HG03460 (cell line): ENCODE results near the gene STK32B.

Experiments
- ATAC-seq: cut with Tn5 transposase; IDR thresholded peaks from one replicate; pipeline ENCODE4 v1.9.1; 2021; ENCODE audit not compliant: unreplicated experiment

STK32B gene

DNA sequence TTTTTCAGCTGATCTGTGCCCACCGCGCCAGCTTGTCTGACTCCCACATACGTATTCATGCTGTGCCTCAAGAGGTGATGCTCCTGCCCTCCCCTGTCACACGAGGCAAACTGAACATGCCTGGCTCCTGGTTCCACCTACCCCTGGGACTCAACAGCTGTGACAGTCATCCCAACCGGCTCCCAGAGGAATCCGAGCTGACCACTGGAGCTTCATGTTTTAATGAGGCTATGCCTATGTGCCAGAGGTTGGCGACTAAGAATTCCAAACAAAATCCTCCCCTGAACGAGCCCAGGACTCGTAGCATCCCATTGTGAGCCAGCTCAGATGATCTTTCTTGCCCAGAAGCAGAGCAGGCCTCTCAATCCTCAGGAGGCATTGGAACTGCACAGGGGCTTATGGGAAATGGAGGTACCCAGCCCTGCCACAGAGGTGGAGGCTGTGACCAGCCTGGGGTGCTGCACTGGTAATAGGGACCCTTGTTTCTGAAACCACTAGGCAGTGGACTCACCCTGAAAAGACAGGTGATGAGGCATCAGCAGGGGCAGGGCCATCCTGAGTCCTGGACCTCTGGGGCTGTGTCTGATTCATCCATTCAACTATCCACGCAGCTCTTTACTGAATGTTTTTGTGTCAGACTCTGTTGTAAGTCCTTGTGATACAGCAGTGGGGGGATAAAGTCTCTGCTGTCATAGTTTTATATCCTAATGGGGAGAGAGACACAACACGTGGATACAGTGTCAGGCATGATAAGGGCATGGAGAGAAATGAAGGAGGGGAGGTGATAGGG lies 332.1 kb downstream of the STK32B start:
- ATAC-seq = no peak

DNA sequence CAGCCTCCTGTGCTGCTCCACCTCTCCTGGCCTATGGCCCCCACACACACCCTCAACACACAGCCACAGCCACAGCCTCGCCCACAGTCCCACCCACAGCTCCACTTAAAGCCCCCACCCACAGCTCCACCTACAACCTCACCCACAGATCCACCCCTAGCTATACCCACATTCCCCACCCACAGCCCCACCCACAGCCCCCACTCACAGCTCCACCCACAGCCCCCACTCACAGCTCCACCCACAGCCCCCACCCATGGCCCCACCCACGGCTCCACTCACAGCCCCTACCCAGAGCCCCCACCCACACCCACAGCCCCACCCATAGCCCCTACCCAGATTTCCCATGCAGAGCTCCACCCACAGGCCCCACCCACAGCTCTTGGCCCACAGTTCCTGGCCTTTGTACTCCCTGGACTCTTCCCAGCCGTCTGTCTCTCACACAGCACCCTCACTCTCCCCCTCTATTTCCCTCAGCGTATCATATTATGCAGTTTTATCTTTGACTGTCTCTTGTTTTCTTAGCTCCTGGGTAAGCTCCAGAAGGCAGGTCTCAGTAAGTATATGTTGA lies 334.5 kb downstream of the STK32B start:
- no peak for ATAC-seq

DNA sequence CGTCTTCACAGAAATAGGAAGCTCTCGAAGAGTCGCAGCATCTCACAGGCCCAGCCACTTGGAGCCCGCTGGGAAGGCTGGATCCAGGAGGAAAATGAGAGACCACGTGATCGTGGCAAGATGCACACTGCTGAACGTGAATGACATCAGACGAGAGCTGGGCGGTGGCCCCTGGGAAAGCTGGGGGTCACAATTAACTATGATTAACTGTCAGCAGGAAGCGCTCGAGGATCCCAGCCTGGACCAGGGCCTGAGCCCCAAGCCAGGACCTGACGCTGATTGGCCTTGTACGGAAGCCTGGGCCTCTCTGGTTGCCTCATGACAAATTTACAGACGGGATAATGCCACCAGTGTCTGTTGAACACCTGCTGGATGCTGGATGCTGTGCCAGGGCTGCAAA lies 335.6 kb downstream of the STK32B start:
- ATAC-seq = no peak

DNA sequence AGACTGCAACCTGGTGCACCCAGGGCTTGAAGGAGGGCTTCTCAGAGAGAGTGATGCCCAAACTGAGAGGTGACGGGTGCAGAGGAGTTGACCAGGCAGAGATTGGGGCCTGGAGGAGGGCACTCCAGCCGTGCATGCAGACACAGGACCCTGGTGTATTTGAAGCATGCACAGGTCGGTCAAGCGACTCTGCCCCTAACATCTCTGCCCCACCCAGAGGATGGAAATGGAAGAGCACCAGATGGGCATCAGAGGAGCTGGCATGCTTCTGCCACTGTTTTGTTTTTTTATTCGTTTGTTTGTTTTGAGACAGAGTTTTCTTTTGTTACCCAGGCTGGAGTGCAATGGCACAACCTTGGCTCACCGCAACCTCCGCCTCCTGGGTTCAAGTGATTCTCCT lies 336.2 kb downstream of the STK32B start:
- ATAC-seq = no peak

DNA sequence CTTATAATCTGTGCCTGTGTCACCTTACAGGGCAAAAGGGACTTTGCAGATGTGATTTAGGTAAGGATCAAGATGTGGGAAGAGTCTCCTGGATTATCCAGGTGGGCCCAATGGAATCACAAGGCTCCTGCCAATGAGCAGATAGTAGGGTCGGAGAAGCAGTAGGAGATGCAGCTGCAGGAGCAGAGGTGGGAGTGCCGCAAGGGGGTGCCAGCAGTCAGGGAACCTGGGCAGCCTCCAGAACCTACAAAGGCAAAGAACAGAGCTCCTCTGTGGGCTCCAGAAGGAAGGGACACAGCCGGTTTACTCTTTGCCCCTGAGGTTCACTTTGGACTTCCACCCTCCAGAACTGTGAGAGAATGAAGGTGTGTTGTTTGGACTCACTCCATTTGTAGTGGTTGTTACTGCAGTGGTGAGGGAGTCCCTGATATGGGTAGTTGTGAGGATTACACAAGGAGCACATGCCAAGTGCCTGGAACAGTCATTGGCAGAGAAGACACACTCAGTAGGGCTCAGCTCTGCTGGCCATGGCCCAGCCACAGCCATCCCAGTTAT lies 338.6 kb downstream of the STK32B start:
- no peak for ATAC-seq

DNA sequence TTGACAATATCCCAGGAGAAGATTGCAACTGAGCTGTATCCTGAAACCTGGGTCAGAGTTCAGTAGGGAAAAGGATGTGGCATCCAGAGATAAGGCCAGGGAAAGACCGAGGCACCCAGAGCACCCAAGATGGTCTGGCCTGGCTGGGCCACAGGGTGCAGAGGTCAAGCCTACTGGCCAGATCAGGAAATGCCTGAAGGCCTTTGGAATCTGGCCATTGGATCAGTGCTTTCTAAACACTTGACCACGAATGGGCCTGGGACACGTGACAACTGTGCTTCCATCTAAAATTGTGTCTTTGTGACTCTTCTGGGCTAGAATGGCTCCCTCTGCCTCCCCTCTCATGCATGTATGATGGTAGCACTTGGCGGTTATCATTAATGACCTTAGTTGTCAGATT lies 340.2 kb downstream of the STK32B start:
- no peak for ATAC-seq

DNA sequence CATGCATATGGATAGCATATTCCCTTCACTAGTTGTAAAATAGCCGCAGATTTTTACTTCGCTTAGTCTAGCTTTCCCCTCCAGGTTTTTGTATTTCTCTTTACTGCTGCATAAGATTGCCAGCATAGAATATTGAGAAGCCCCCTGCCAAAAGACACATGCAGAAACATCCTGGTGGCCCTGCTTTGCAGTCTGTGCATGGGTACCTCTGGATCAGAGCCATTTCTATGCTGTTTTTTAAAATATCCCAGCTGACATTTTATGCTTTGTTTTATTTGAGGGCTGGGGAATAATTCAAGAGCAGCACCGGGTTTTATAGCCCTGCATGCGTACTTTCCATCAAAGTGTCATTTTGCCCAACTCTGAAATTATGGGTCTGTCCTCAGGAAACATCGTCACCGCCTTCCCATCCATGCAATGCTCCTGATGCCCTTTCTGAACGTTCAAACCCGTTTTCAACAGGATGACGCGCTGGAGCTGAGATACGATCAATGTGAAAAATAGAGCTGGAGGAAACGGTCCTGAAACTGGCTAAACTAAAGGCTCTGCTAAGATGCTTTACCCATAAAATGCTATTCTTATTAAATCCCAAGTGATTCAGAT lies 342.7 kb downstream of the STK32B start:
- ATAC-seq = no peak

DNA sequence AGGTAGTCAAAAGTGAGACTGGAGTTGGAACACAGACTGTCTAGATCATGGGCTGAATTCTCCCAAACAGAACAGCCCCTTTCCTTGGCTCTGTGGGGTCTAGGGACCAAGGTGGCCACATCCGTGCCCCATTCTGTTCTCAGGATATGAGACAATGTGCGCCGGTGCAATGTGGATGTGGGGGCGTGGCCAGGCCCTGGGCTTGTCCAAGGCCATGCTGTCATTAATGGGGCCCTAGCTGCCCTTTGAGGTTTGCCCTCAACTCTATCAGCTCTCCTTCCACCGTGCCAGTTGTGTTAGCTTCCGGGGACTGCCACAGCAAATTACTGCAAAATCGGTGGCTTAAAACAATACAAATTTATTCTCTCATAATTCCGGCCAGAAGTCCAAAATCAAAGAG lies 344.5 kb downstream of the STK32B start:
- no peak for ATAC-seq

DNA sequence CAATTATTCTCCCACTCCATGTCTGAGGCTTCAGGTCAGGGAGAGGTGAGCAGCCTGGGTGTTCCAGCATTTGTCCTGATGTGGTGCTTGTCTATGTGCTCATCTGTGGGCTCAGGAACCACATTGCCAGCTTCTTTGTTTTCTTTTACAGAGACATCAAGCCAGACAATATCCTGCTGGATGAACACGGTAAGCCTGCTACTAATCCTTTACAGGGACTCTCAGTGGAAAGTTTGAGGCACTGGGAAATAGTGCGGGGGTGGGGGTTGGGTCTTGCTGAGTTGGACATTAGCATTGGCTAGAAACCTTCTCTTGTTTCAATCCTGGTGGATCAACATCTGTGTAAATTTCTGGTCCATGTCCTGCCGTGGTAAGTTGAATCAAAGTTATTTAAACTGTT lies 346.8 kb downstream of the STK32B start:
- ATAC-seq = no peak

DNA sequence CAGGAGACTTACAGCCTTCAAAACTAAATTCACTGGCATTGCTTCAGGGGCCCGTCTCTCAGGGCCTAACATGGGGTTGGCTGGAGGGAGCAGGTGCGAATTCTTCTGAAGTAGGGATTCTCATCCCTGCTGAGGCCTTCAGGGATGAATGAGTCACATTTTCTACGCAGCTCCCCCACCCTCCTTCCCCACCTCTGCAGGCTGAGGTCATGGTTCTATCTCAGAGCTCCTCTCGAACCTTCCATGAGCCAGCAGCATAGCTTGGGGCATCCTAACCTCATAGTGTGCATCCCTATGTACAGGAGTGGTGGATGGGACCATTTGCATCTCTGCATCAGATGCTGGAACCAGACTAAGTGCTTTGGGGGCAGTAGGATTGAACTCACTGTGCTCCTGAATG lies 347.8 kb downstream of the STK32B start:
- no peak for ATAC-seq

DNA sequence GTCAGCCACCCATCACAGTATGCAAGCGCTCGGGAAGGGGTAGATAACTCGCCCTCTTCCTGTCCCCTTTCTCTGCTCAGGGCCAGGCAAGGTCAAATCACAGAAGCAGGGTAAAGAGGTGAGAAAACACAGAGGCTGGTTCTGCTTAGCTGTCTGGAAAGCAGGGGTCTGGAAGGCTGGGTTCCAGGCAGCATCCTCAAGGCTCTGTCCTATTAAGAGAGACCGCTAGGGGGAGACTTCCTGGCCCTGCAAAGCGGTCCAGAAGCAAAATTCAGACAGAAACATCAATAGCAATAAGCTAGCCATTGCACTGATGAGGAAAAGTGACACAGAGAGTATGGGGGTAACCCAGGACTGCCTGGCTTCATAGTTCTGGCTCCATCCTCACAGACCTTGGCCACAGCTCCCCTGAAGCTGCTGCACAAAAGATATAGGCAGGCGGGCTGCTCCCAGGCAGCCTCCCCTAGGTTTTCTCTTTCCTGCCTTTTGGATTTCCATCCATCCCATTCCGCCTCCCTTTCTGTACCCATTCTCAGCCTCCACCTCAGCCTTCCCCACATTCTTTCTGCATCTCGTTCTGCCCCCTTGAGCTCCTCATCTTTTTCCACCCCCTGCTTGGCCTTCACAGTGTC lies 348.6 kb downstream of the STK32B start:
- ATAC-seq = no peak

DNA sequence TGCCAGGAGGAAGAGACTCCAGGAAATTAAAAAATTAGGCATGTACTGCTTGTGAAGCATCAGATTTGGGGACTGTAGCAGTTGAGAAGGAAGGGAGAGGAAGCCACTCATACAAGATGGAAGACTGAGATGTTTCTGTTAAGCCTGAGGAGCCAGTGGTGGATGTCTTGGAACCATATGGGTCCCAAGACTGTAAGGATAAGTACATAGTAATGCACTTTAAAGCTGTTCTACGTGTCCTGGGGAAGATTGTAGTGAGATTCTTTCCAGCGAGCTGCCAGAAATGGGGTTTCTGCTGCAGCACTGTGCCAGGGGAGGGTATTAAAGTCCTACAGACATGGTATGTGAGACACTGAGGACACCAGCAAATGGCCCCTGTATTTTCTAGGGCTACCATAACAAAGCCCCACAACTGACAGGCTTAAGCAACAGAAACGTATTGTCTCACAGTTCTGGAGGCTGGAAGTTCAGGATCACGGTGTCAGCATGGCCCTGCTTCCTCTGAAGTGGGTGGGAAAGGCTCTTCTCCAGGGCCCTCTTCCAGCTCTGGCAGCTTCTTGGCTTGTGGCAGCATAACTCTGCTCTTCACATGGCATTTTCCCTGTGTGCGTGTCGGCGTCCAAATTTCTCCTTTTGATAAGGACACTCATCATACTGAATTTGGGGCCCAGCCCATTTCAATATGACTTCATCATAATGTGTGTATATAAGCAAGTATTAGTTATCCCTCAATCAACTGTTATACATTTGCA lies 352.6 kb downstream of the STK32B start:
- ATAC-seq = no peak

DNA sequence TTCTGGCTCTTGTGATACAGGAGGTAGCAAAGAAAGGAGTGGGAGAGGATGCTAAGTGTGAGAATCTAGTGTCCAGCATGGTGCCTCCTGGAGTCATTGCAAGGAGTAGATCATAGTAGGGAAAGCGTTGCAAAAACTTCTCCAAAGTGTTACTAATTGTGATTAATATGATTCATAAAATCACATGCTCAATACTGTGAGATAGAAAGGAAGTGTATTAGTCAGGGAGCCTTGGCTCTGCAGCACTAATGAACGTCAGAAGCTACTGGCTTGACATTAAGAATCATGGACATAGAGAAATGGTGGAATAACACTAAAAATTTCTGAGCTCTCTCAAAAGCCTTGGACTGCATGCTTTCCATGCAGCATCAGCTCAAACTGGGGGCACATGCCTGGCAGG lies 358.0 kb downstream of the STK32B start:
- ATAC-seq = no peak

DNA sequence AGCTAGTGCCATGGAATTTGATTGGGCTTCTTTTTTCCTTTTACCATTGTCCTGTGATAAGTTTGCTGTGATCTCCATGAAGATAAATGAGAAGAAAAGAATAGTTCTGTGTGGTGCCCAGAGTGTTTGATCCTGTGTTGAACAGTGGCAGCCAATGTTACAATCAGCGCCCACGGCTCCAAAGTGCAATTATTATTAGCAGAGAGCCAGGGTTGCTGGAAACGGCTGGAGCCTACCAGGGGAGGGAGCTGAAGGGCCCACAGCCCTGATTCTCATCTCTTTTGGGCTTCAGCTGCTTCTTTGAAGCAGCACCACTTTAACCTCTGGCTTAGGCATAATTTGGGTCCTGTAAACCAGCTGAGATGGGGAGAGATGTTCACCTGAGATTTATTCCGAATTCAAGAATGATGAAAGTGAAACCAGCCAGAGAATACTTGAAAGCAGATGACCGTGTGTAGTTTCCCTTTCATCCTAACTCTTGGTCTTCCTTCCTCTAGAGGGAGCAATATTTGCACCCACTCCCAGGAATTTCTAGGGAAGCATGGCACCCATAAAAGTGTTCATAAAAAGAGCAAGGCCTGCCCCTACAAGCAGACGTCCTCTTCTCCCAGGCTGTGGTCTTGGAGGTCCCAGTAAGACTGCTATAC lies 358.8 kb downstream of the STK32B start:
- ATAC-seq = no peak

DNA sequence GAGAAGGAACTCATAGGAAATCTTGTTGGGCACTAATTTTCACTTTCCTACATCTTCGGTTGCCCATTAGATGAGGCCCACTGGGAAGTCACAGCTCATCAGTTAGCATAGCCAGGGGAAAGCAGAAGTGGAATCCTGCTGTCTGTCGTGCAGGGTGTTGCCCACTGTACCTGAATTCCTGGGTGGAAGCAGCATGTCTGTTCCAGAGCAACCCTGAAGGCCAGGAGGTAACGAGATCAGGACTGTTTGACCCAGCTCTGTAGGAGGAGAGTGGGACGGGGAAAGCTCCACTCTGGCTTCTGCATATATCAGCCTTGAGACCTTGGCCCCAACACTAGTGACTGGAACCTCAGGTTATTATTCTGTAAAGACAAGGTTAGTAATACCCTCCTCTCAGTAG lies 361.0 kb downstream of the STK32B start:
- no peak for ATAC-seq

DNA sequence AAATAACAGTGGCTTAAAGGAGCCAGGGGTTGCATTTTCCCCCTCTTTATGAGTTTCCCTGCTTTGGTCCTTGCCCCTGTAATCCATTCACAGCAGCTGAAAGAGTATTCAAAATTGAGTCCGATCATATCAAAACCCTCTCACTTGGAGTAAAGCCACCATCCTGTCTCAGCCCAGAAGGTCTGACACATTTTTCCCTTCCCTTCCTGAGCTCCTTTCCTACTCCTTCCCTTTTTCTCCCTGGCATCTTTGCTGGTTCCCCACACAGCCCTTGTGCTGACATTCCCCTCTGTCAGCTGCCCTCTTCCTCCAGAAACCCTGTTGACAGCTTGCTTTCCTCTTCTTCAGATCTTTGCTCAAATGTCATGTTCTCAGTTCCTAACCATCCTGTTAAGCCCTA lies 361.5 kb downstream of the STK32B start:
- ATAC-seq = no peak

DNA sequence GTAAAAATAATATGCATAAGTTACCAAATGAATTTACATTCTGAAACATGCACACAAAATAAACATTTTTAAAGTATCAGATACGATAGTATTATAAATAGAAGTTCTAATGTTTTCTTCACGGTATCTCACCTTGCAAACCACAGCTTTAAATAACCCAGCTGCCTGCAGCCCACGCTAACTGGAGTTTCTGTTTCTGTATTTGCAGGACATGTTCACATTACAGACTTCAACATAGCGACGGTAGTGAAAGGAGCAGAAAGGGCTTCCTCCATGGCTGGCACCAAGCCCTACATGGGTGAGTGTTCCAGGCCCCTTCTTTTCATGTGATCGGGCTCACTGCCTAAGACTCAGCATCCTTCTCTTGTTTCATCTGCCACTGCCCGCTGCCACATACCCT lies 365.4 kb downstream of the STK32B start:
- no peak for ATAC-seq

DNA sequence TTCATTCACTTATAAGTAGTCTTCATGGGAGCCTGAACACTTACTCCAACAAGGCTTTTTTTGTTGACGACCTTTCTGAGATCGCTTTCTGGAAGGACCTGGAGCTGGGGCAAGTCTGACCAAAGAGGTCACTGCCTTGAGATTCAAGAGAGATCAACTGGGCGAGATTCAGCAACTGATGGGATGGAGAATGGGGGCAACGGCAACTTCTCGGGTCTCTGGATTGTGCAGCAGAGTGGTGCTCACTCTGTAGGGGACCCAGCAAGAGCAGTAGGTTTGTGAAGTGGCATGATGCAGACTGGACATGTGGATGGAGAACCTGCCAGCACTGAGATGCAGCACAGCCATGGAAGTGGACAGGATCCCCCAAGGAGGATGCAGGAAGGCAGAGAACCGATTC lies 369.0 kb downstream of the STK32B start:
- no peak for ATAC-seq

DNA sequence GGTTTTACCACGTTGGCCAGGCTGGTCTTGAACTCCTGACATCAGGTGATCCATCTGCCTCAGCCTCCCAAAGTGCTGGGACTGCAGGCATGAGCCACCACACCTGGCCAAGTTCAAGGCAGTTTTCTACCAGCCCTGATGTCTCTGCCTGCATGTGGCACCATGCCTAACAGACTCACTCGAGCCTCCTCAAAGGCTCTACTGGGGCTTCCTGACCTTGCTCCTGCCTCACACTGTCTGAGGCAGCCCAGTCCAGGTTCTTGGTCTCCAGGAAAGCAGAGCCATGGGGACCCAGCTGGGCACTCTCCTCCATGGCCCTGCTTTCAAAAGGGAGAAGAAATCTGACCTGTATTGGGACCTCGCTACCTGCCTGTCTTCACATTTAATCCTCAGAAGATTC lies 370.1 kb downstream of the STK32B start:
- ATAC-seq = no peak

DNA sequence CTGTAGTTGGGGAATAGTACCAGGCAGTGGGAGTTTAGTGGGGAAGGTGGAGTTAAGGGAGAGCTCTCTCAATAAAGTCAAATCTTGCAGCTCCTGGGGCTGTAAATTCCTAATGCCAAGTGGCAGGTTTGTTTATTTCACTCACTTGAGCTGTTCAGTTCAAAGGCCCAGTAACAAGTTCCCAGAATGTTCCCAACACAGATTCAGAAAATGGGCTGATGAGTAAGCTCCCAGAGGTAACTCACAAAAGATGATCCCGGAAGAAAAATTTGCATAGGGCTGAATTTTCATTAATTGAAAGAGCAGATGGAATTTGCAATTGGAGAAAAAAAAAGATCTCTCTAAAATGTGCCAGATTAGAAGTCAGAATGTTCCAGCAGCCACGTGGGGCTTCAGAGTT lies 370.9 kb downstream of the STK32B start:
- no peak for ATAC-seq

DNA sequence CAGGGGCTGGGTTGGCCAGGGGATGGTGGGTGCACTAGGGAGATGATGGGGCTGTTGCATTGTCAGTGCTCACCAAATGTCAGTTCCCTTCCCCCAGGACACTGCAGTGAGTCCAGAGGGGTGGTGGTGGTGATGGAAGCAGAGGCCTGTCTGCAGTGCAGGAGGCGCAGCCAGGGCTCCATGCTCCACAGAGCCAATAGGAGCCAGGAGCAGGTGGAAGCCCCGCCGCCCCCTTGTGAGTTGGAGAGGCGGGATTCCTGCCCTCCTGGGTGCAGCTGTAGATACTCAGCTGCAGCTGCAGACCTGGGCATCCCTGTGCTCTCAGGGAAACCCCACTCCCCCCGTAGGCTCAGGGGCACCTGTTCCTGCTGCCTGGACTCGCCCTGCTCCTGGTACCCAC lies 372.4 kb downstream of the STK32B start:
- ATAC-seq = no peak
